HCT116 (cell line): ENCODE data around the gene JPH3. TPM values are rescaled to one million over a fixed set of nuclear protein-coding genes. Genes with fewer than 3 reads are reported as not detected.

Source experiments
- ATAC-seq: fragments of 200-7000 bp; cut with Tn5 transposase; 2 replicates; pipeline ENCODE4 v1.9.1; 2020; ENCODE audit warnings: mild to moderate bottlenecking, moderate library complexity
- BruUV-seq: library from RNA; stranded (reverse); fragments of 400-500 nt; replicated peaks from 2 replicates; lab custom pipeline; 2021; lab: Mats Ljungman, UMichigan
- CTCF ChIA-PET: fragments of 300-600 bp; sonication (Branson Sonifier 250); formaldehyde crosslinking; loops from one replicate; lab custom pipeline; 2021; ENCODE audit warnings: antibody characterized with exemption; lab: Charles Lee
- POLR2A ChIA-PET: fragments of 300-600, 350-600 bp; sonication (Branson Sonifier 250); formaldehyde crosslinking; loops from one replicate; lab custom pipeline; 2021; ENCODE audit warnings: antibody characterized with exemption; lab: Charles Lee
- RAD21 ChIA-PET, 2 experiments: fragments of 300-600 bp; sonication (Branson Sonifier 250); formaldehyde crosslinking; loops; one replicate each; lab custom pipeline; 2023; ENCODE audit warnings: low total read pairs in 2 of 2; ENCODE audit not compliant: uncharacterized antibody in 2 of 2, unreplicated experiment in 2 of 2, low non-redundant PET in 1 of 2; lab: Charles Lee
- DNase-seq: peaks from one replicate; pipeline ENCODE4 v3.0.0-alpha.2; 2010; ENCODE audit warnings: low read depth, low spot score
- H2AFZ ChIP-seq: fragments of 200-600 bp; shearing (Covaris generic), sonication (generic); 2 replicates; pipeline ENCODE4 v1.6.1; 2017; ENCODE audit warnings: low read depth, mixed run types, mixed read lengths, antibody characterized with exemption, low read length; ENCODE audit not compliant: poor library complexity, severe bottlenecking
- H3K27ac ChIP-seq: 2 replicates; pipeline ENCODE4 v1.5.1; 2012; ENCODE audit warnings: low read depth, low read length
- H3K27me3 ChIP-seq: fragments of 200-600 bp; sonication (generic); 2 replicates; pipeline ENCODE4 v1.6.1; 2016; ENCODE audit warnings: mixed run types, low read length, mixed read lengths; ENCODE audit not compliant: insufficient read depth
- H3K36me3 ChIP-seq, 2 experiments: fragments of 200-500 bp in 1 of 2; fragments of 200-600 bp in 1 of 2; sonication (Bioruptor generic) in 1 of 2; sonication (generic) in 1 of 2; 2 replicates each; pipeline versions ENCODE4 v1.5.1 to v1.6.1; 2014 to 2016; ENCODE audit warnings: low read length in 2 of 2, inconsistent platforms in 1 of 2, mixed read lengths in 1 of 2, mixed run types in 1 of 2; ENCODE audit not compliant: insufficient read depth in 2 of 2, control insufficient read depth in 1 of 2
- H3K4me1 ChIP-seq, 2 experiments: fragments of 200-600 bp in 1 of 2; sonication (generic) in 1 of 2; 2 replicates each; pipeline versions ENCODE4 v1.5.1 to v1.6.1; 2012 to 2017; ENCODE audit warnings: low read length in 2 of 2, inconsistent platforms in 1 of 2, mild to moderate bottlenecking in 1 of 2, mixed read lengths in 1 of 2, mixed run types in 1 of 2, moderate library complexity in 1 of 2; ENCODE audit not compliant: insufficient read depth in 2 of 2, control insufficient read depth in 1 of 2
- H3K4me2 ChIP-seq: fragments of 200-600 bp; sonication (generic); 2 replicates; pipeline ENCODE4 v1.6.1; 2017; ENCODE audit warnings: mixed run types, low read length, mixed read lengths
- H3K4me3 ChIP-seq, 2 experiments: fragments of 200-600 bp in 1 of 2; sonication (generic) in 1 of 2; replicated peaks in 1 of 2; 2 replicates each; pipeline ENCODE4 v1.5.1; 2011 to 2016; ENCODE audit warnings: low read length in 2 of 2, control low read depth in 1 of 2, low read depth in 1 of 2, mild to moderate bottlenecking in 1 of 2, mixed read lengths in 1 of 2, mixed run types in 1 of 2
- H3K79me2 ChIP-seq: fragments of 200-600 bp; sonication (generic); 2 replicates; pipeline ENCODE4 v1.6.1; 2017; ENCODE audit warnings: mild to moderate bottlenecking, mixed run types, low read length, moderate library complexity, mixed read lengths; ENCODE audit not compliant: insufficient read depth
- H3K9ac ChIP-seq: fragments of 200-600 bp; sonication (generic); 2 replicates; pipeline ENCODE4 v1.6.1; 2016; ENCODE audit warnings: low read length, mixed read lengths
- H3K9me2 ChIP-seq: fragments of 200-600 bp; sonication (generic), shearing (Covaris generic); 2 replicates; pipeline ENCODE4 v1.6.1; 2017; ENCODE audit warnings: mixed run types, mild to moderate bottlenecking, moderate library complexity; ENCODE audit not compliant: insufficient read depth
- H3K9me3 ChIP-seq, 2 experiments: fragments of 200-500 bp in 1 of 2; fragments of 200-600 bp in 1 of 2; sonication (Bioruptor generic) in 1 of 2; sonication (generic) in 1 of 2; 2 replicates each; pipeline ENCODE4 v1.6.1; 2014 to 2017; ENCODE audit warnings: low read length in 2 of 2, mixed read lengths in 2 of 2, inconsistent platforms in 1 of 2, low read depth in 1 of 2, mild to moderate bottlenecking in 1 of 2, mixed run types in 1 of 2, moderate library complexity in 1 of 2; ENCODE audit not compliant: control insufficient read depth in 1 of 2, insufficient read depth in 1 of 2
- H4K20me1 ChIP-seq: fragments of 200-600 bp; sonication (generic), shearing (Covaris generic); 2 replicates; pipeline ENCODE4 v1.6.1; 2017; ENCODE audit warnings: mixed run types, mild to moderate bottlenecking, moderate library complexity; ENCODE audit not compliant: insufficient read depth
- CEBPB ChIP-seq: IDR thresholded peaks from 2 replicates; pipeline ENCODE4 v1.6.1; 2012; ENCODE audit warnings: low read depth
- ELF1 ChIP-seq: IDR thresholded peaks from 2 replicates; pipeline ENCODE4 v1.6.1; 2012; ENCODE audit warnings: low read depth, borderline replicate concordance
- EZH2 ChIP-seq: fragments of 200-600 bp; sonication (generic); IDR thresholded peaks from 2 replicates; pipeline ENCODE4 v1.6.1; 2017; ENCODE audit warnings: antibody characterized with exemption, mixed run types
- FOSL1 ChIP-seq: IDR thresholded peaks from 2 replicates; pipeline ENCODE4 v1.6.1; 2012; ENCODE audit warnings: low read depth
- JUND ChIP-seq: IDR thresholded peaks from 2 replicates; pipeline ENCODE4 v1.6.1; 2012
- POLR2A ChIP-seq: IDR thresholded peaks from 2 replicates; pipeline ENCODE4 v1.7.0; 2011; ENCODE audit warnings: borderline replicate concordance; ENCODE audit not compliant: insufficient read depth, insufficient read length; ENCODE audit errors: extremely low read depth
- SIN3A ChIP-seq: IDR thresholded peaks from 2 replicates; pipeline ENCODE4 v1.6.1; 2012; ENCODE audit warnings: low read depth
- SP1 ChIP-seq: IDR thresholded peaks from 2 replicates; pipeline ENCODE4 v1.6.1; 2012; ENCODE audit warnings: low read depth
- SRF ChIP-seq: IDR thresholded peaks from 2 replicates; pipeline ENCODE4 v1.6.1; 2012; ENCODE audit warnings: low read depth
- TCF7L2 ChIP-seq: IDR thresholded peaks from 2 replicates; pipeline ENCODE4 v1.7.0; 2011; ENCODE audit warnings: borderline replicate concordance, inconsistent platforms; ENCODE audit not compliant: insufficient read depth, insufficient read length; ENCODE audit errors: extremely low read depth
- ZNF274 ChIP-seq: fragments of 200-500 bp; sonication (Bioruptor generic); IDR thresholded peaks from 2 replicates; pipeline ENCODE4 v1.6.1; 2014; ENCODE audit warnings: mild to moderate bottlenecking, low read depth, low read length, inconsistent platforms
- intact Hi-C: fragments of 100-400 bp; cut with micrococcal nuclease; formaldehyde crosslinking; loops from 2 replicates; pipeline ENCODE4 v1.10.0; 2022
- total RNA-seq: library from RNA; stranded (reverse); gene quantifications from one replicate; pipeline ENCODE4 v1.2.1, GENCODE V29; 2021; ENCODE audit not compliant: unreplicated experiment
- TF ChIP-seq, protein P1 (sequence below): IDR thresholded peaks from 2 replicates; pipeline ENCODE4 v1.6.1; 2011; ENCODE audit warnings: mild to moderate bottlenecking, low read length, moderate library complexity; ENCODE audit not compliant: insufficient replicate concordance; ENCODE audit errors: extremely low read depth
- TF ChIP-seq, protein P2 (sequence below): IDR thresholded peaks from 2 replicates; pipeline ENCODE4 v1.6.1; 2012
- TF ChIP-seq, protein P3 (sequence below), 3 experiments: fragments of 200-600 bp in 1 of 3; sonication (generic) in 1 of 3; IDR thresholded peaks in 2 of 3; conservative IDR thresholded peaks in 1 of 3; 2 replicates each; pipeline ENCODE4 v1.5.1; 2012 to 2017; ENCODE audit warnings: low read depth in 2 of 3, low read length in 2 of 3, antibody characterized with exemption in 1 of 3, borderline replicate concordance in 1 of 3, control low read depth in 1 of 3, mild to moderate bottlenecking in 1 of 3, mixed read lengths in 1 of 3, mixed run types in 1 of 3, moderate library complexity in 1 of 3; ENCODE audit not compliant: insufficient read depth in 1 of 3

The JPH3 gene
- total RNA-seq, 1 experiment from 2014 or later, result 0.10 TPM

DNA sequence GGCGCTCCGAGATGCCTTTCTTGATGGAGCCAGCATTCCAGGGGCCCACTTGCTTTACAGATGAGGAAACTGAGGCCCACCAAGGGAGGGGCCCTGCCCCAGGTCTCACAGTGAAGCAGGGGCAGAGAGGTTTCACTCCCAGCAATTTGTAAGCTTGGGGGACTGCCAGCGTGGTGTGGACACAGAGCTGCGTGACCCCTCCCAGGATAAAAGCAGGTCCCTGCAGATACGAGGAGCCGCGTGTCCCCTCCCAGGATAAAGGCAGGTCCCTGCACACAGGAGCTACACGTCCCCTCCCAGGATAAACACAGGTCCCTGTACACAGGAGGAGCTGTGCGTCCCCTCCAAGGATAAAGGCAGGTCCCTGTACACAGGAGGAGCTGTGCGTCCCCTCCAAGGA, 11.7 kb downstream of the JPH3 start (continued):
- TF ChIP-seq, protein P1, sequence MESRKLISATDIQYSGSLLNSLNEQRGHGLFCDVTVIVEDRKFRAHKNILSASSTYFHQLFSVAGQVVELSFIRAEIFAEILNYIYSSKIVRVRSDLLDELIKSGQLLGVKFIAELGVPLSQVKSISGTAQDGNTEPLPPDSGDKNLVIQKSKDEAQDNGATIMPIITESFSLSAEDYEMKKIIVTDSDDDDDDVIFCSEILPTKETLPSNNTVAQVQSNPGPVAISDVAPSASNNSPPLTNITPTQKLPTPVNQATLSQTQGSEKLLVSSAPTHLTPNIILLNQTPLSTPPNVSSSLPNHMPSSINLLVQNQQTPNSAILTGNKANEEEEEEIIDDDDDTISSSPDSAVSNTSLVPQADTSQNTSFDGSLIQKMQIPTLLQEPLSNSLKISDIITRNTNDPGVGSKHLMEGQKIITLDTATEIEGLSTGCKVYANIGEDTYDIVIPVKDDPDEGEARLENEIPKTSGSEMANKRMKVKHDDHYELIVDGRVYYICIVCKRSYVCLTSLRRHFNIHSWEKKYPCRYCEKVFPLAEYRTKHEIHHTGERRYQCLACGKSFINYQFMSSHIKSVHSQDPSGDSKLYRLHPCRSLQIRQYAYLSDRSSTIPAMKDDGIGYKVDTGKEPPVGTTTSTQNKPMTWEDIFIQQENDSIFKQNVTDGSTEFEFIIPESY, result no peak
- TF ChIP-seq CEBPB (no peak), FOSL1 (no peak)

DNA sequence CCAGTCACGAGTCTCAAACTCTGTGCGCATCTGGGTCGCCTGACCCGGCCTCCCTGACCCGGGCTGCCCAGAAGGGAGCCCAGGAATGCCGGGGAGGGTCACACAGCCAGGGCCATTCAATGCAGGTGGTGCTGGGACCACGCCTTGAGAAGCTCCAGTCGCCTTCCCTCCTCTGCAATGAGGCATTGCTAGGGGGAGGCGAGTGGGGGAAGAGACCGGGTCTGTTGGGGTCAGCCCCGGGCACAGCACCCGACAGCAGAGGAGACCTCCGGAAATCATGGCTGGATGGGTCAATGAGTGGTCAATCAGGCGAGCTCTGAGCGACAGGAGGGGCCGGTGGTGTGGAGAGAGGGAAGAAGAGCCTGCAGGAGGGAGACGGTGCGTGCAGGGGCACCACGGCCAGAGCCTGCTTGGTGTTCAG, 13.3 kb downstream of the JPH3 start:
- CTCF ChIA-PET, result interaction anchor here (2.1 kb wide), 1 partner anchor 21 kb away, joined by 5 read pairs; no protein-coding TSS in a partner anchor
- no peaks in the 10 kb centered on the region for H3K79me2 ChIP-seq
- POLR2A ChIA-PET, result no interaction called here
- peaks cover 6% of the 10 kb centered on the region for H3K27me3 ChIP-seq
- no peak for DNase-seq
- no peaks in the 10 kb centered on the region for H3K36me3 ChIP-seq
- no peak overlapping the region for H3K4me3 ChIP-seq
- H3K4me1 ChIP-seq, result no peaks in the 10 kb centered on the region
- no peak overlapping the region for H3K27ac ChIP-seq
- H4K20me1 ChIP-seq, result no peaks in the 10 kb centered on the region
- H3K9me3 ChIP-seq, result no peaks in the 10 kb centered on the region
- H2AFZ ChIP-seq, result no peak overlapping the region
- RAD21 ChIA-PET, result no interaction called here
- no peak overlapping the region for H3K4me2 ChIP-seq
- no TSS peak for BruUV-seq
- no peaks in the 10 kb centered on the region for H3K9me2 ChIP-seq
- no peak overlapping the region for H3K9ac ChIP-seq
- intact Hi-C loops, result no loop called here
- ATAC-seq, result no peak
- no peak for TF ChIP-seq CEBPB
- no peak for TF ChIP-seq EZH2
- no peak for TF ChIP-seq SIN3A
- TF ChIP-seq ELF1, result no peak
- TF ChIP-seq, protein P1, result no peak
- TF ChIP-seq, protein P2, sequence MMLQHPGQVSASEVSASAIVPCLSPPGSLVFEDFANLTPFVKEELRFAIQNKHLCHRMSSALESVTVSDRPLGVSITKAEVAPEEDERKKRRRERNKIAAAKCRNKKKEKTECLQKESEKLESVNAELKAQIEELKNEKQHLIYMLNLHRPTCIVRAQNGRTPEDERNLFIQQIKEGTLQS, result no peak
- no peak for TF ChIP-seq POLR2A
- TF ChIP-seq ZNF274, result no peak
- no peak for TF ChIP-seq SRF
- TF ChIP-seq, protein P3, sequence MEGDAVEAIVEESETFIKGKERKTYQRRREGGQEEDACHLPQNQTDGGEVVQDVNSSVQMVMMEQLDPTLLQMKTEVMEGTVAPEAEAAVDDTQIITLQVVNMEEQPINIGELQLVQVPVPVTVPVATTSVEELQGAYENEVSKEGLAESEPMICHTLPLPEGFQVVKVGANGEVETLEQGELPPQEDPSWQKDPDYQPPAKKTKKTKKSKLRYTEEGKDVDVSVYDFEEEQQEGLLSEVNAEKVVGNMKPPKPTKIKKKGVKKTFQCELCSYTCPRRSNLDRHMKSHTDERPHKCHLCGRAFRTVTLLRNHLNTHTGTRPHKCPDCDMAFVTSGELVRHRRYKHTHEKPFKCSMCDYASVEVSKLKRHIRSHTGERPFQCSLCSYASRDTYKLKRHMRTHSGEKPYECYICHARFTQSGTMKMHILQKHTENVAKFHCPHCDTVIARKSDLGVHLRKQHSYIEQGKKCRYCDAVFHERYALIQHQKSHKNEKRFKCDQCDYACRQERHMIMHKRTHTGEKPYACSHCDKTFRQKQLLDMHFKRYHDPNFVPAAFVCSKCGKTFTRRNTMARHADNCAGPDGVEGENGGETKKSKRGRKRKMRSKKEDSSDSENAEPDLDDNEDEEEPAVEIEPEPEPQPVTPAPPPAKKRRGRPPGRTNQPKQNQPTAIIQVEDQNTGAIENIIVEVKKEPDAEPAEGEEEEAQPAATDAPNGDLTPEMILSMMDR (IDR thresholded peaks at IDR 0.05 in 2 of 3, conservative IDR thresholded peaks at IDR 0.05 in 1 of 3; ENCODE audit: borderline replicate concordance in 1 of 3, insufficient read depth in 1 of 3, low read depth in 2 of 3, low read length in 2 of 3), result no peak
- TF ChIP-seq JUND, result no peak
- no peak for TF ChIP-seq TCF7L2
- TF ChIP-seq SP1, result no peak
